KG1 (cell line): ENCODE measurements around the gene DIP2C.

ENCODE experiments used
- DNase-seq: peaks from one replicate; lab custom pipeline; 2025; lab: John Stamatoyannopoulos, UW

The DIP2C gene

DNA sequence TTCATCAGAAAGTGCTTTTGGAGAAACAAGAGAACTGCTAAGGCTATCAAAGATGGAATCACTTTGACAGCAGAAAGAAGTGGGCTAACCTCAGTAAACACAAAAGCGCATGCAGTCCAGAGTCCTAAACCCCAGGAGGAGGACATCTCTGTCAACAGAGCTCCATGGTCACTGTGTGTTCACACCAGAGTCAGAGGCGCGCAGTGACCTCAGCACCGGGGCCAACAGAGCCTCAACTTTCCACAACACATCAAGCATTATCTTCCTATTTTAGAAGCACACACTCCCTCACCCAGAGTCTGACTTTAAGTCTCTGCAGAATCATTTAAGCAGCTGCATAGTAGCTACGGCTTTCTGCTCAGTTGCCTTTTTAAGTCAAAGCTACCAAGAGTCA is 195.3 kb downstream of the DIP2C start:
- DNase-seq, result no peak

DNA sequence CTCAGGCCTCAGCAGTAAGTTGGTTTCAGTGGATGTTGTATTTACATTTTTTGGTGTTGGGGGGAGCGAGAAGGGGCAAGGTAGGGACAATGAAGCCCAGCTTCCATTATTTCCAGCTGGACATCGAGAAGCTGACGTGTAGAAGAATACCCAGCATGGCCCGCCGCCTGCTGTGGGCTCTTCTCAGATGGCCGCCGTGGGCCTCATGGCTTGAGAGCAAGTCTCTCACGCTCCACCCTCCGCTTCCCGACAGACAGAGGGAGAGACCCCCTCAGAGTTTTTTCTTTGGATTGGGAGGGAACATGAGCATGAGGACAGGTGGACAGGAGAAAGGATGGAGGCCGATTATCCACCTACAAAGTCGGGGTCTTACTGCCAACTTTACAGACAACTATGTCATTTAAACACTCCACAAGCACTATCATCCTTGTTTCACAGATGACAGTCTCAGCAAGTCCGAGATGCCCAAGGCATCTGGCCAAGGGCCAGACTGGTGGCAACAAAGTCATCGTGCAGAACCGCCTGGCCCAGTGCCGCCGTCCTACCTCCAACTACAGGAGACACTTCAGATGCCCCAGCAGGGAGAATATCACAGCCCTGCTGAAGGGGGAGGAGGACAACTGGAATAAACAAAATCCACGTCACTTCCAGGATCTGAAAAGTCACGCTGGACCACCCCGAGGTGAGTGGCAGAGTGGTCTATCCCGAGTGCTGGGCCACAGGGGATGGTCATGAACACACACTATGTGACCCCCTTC is 195.9 kb downstream of the DIP2C start:
- DNase-seq, result no peak

DNA sequence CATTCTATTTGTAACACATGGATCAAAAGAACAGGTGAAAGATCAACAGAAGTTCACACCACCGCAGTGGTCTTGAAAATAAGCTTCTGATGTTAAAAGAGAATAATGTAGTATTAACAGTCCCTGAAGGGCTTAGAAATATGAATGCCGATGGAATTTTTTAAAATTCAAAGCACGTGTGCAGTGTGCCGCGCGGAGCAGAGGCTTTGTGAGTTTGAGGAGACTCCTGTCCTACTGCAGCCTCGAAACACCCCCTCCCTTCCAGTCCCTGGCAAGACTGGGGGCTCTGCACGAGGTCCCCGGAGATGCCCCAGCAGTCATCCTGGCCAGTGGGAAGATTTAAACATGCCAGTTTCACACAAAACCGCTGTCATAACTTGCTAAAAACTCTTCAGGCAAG is 196.6 kb downstream of the DIP2C start:
- DNase-seq, result no peak

DNA sequence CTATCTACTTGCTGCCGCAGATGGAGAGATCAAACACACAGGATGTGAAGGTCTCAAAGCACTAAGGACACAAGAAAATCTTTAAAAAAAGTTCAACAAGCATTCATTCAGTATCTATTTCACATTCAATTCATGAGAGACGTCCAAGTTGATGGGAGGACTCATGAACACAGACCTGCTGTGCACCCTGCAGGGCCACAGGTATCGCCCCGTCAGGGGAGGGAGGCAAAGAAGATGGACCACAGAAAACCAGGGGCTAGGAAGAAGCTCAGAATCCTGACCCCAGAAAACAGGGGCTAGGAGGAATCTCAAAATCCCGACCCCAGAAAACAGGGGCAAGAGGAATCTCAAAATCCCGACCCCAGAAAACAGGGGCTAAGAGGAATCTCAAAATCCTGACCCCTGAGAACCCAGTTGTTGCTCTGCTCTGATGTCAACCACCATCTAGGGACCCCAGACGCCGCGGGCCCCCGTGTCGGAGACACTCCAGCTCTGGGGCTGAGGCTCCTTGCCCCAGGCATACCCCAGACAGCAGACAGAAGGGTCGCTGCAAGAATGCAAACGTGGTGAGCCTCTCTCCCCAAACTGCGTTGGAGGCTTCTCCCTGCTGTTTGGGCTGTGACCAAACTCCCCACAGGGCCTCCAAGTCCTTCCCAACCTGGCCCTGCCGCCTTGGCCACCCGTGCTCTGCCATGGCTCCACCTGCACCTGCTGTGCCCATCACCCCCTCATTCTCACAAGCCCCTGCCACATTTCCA is 197.6 kb downstream of the DIP2C start:
- no peak for DNase-seq

DNA sequence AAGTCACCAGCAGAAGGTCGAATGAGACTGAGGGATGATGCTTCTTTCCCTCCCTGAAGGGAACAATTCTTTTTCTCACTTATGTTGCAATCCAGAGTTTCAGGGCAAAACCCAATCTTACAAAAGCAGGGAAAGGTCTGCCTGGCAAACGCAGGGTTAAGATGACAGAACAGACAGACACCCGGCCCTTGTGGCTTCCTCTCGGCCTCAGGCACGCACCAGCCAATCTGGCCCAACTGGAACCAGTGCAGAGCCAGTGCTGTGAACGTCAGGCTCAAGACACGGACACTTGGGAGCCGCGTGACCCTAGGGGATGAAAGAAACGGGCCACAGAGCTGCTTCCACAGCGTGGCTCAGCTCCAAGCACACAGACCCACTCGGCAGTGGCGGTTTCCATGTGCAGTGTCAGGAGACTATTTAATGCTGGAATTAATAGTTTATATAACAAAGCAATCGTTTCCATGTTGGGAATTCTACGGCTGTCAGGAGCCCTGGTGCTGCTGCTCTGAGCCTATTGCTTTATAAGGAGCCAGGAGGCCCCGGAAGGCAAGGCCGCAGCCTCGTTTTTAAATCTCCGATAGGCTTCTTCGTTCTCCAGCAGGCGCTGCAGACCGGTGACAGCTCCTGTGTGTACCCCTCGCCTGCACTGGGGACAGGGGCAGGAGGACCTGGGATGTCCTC is 198.4 kb downstream of the DIP2C start:
- no peak for DNase-seq

DNA sequence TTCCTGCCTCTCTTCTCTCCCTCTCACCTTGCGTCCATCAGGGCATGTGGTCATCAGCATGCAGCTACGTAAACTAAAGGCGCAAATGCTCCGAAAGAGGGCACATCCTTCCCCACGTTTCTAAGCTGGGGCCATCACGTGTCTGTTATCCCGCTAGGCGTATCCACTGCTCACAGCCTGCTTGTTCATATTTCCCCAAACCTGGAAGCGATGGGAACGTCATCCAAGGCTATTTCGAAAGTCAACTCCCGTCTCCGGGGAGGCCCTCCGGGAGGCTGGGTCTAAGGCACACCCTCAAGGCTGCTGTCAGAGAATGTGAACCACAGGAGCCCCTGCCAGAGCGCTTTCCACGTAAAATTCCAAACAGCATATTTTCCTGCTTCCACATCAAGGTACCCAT is 199.2 kb downstream of the DIP2C start:
- DNase-seq, result no peak

DNA sequence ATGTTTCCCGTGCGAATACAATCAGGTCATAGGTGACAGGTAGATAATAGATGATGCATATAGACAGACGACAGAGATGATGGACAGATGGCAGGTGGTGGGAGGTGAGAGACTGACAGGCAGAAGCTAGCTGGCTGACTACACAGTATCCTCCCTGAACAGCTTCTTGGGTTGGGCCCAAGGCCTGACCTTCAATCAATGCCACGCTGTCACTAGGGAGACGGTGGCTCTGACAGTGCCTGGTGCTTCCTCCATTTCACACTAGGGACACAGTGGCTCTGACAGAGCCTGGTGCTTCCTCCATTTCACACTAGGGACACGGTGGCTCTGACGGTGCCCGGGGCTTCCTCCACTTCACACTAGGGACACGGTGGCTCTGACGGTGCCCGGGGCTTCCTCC is 200.1 kb downstream of the DIP2C start:
- DNase-seq, result no peak

DNA sequence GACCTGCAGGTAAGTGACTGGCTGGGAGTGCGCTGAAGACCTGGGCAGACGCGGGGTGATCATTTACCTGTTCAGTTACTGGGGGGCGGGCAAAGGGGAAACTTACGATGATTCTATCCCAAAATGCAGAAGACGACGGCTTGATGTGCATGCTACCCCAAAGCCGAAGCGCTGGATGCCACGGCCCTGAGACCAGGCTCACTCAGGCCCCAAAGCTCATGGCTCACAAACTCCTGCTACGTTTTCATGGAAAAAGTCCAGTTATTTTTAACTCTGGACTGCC is 200.6 kb downstream of the DIP2C start:
- DNase-seq, result no peak

DNA sequence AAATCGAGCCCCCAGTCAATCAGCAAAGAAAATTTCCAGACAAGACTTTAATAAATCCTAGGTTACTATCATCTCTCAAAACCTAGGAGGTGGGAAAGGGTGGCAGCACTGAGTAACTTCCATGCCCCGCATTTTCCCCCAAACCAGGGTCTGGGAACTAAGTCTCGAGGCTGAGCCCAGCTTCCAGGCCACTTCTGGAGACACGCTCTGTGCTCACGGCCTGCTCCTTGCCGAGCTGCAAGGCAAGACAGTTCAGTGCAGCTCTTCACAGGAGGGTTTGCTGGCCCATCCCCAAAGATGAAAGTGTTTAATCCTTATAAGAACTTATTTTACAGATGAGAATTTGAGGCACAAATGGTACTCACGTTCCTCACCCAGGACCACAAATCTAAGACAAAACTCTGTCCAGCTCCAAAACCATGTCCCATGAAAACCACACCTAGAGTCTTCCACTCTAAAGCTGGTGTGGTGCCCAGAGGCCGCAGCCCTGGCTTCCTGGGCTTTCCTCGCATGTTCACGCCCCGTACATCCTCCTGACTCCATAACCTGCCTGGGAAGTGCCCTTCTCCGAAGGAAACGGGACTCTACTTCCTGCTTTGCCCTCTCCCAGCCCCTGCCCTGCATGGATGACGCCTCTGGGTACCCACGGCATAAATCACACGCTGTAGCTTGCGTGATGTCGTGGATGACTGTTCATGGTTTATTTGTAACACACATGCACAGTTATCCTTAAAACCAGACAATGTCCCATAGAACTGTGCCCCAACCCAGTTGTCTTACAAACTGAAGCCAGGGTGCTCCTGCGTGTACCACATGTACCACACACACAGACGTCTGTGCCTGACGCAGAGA is 201.2 kb downstream of the DIP2C start:
- DNase-seq, result no peak

DNA sequence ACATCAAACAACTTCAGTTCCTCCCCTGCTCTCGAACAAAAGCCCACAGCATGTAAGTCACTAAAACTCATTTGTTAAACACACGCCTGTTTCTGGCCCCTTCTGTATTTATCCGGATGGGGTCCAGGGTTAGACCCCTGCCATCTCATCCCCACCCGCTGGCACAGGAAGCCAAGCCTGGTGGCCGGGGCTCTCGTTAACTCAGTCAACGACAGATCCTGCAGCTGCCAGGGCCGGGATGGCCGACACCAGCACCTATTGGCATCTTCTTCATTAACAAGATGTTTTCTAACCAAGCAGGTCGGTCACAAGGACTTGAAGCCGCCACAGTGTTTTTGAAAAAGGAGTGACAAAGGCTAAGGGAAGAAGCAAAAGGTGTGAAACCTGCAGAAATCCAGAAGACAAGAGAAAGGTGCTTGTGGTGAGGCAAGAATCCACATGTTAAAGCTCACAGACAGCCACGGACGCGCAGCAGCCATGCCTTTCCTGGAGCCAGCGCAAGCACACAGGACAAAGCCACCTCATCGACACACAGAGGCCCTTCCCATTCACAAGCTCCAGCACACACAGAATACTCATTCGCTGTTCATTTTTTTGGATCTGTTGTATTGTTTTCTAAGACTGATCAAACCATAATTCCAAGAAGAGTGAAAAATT is 202.7 kb downstream of the DIP2C start:
- no peak for DNase-seq

DNA sequence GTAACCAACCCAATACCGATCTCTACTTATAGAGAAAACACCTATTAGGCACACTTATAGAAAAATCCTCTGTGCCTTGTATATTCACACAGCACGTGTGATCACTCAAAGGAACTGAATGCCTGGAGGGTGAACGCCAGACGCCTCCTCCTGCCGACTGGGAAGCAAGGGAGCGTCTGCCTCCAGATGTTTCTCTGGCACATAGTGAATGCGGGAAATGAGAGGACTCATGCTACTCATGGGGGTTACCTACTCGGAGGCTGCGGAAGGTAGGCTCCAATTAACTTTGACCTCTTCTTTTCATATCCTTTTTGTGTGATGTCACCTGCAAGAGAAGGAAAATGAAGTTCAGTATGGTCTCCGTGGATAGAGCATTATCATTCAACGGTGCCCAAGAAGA is 203.3 kb downstream of the DIP2C start:
- DNase-seq, result no peak

DNA sequence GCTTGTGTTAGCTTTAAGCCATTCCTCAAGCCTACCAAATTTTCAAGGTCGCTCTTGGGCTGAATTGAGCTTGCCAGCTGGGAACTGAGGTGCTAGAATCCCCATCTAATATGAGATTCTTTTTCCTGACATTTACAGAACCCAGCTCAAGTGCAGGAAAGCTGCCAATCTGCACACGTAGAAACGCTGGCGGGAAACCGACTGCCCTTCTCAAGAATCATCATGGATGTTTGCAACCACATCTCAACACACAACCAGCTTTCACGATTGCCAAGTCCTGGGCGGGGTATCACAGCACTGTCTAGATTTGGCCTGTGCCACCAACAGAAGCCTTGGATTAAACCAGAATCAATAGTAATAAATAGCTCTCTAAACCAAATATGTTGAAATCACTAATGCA is 203.7 kb downstream of the DIP2C start:
- DNase-seq, result no peak

DNA sequence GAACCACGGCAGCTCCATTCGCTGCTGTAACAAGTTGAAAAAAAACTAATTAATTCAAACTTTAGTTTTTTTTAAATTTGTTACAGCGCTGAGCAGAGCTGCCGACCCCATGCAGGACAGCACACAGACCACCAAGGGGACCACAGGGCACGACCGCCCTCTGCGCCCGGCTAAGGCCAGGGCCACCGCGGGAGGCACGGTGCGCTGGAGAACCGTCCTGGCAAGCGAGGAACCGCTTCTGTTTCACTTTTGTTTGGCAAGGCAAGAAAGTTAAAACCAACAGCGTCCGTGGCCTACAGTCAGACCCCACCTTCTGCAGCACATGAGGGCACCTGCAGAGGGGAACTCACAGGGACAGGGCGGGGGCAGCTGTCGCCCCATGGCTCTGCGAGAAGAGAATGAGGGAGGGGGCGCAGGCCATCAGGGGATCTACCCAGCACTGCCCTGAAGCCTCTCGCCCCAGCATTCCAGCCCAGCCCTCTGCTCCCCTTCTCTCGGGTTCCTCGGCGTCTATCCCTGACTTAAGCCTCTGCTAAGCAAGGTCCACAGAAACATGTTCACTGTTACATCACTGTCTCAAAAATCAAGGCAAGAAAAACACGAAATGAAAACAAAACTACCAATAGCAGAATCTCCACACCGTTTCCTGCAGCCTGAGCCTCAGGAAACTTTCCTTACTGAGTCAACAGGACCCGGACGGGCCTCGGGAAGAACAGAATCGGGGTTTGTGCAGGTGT is 204.4 kb downstream of the DIP2C start:
- no peak for DNase-seq

DNA sequence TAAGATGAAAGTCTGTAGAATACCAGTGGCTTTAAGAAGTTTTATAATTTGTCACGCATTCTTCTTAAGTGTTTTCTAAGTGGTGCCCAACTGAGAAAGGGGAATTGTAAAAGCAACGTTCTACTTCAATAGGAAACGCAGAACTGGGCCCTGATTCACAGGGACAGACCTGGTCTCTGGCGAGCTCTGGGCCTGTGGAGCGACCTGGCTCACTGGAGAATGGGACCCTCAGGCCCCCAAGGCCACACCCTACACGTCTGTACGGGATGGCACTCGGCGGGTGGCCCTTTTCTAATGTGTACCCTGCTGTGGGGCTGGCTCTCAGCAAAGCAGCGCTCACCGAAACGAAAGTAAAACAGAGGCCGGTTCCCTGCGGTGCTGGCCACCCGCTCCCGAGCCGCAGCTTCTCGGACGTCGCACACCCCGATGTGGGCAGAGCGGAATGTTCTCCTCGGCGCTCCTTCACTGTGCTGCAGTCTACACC is 205.0 kb downstream of the DIP2C start:
- DNase-seq, result no peak

DNA sequence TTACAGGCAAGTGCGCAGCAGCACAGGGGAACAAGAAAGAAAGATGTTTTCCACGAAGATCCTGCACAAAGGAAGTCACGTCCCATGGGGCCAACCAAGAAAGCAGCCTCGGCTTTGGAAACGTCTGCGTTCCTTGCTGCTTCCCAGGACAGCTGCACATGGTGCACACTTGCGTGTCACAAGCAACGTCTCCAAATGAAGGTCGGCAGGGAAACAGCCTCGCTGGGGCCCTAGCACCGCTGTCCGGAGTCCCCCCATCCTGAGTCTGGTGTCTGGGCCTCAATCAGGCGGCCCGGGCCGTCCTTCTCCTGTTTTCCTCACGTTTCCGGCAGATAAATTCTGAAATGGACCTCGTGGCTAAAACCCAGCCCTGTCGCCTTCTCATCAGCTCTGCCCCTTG is 206.2 kb downstream of the DIP2C start:
- no peak for DNase-seq

DNA sequence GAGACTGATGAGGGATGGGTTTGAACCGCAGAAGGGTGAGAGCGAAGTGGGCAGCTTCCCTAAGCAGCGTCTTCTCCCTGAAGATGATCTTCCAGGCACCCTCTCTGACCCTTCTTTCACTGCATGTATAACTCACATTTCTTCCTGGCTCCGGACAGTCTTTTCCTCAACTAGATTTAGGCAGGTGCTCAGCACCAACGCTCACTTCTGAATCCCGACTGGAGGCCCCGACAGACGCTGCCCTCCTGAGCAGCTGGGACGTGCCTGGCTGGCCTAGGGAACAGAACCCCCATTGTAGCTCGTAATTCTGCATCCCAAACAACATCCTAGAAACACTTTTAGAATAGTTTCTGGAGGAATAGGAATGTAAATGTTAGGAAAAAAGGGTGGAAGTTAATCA is 206.6 kb downstream of the DIP2C start:
- DNase-seq, result no peak

DNA sequence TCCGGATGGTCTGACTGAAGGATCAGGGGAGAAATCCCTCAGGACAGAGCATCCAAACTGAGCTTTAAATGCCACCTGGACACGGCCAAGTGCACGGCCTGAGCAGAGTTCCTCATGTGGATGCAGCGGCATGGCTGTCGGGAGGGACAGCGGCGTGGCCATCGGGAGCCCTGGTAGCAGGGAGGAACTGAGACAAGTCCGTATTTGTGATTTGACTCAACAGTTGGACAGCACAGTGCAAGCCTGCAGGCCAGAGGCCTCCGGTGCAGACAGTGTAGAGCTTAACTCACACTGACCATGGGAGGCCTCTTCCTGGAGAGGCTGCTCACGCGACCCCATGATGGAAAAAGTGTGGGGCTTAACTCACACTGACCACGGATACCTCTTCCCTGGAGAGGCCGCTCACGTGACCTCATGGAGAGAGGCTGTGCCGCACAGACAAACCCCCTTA is 207.4 kb downstream of the DIP2C start:
- DNase-seq, result no peak

DNA sequence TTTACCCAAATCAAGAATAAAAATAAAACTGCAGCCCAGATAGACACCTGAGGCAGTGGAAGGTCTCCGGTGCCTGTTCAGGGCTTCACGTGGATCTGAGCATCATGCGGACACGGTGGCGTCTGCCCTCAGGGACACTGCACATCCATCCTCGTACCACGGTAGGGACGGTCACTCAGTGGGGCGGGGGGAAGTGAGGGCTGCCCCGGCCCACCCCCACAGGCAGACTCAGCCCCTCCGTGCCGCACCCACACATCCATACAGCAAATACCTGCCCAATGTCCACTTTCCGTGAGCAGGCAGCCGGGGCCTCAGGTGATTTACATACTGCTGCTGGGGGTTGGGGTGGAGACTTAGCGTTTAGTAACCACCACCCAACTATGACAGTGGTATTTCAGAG is 207.8 kb downstream of the DIP2C start:
- no peak for DNase-seq

DNA sequence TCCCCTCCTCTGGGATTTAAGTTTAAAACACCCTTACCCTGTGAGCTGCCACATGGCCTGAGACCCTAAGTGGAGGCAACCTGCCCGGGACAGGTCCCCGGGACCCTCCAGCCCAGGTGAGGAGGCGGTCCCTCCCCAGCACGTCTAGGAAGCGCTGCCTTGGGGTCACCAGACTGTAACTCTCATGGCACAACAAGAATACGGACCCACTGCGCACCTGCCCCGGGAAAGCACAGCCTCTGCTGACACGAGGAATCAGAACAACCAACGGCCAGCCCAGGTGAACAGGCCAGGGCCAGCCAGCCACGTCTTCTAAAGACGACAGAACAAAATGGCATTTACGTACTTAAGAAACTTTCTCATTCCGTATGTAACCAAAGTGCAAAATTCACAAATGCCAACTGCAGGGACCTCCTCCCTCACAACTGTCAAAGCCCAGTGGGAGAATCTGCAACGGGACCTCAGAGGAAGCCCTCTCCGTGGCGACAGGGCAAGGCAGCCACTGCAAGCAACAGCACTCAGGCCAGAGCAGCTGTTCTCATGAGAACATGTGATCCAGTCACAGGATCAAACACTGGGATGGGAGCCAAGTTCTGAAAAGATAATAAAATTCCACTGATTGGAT is 208.4 kb downstream of the DIP2C start:
- DNase-seq, result no peak

DNA sequence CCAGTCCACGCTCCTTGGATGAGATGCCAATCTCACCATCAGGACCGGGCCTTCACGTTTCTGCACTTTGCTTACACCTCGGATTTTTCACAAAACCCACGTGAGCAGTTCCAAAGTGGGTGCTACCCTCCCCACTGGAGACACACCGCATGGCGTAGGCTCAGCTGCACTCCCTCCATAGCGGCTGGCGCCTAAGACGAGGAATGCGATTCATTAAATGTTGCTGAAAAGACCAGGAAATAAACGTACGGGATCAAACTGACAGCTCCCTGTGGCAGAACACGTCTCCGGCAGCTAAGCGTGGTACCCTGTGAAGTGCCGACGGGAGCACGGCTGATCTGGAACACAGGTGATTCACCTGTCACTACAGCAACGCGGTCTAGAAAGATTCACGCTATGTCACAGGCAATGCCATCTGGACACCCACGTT is 209.0 kb downstream of the DIP2C start:
- no peak for DNase-seq
